ENCODE data around the gene KLK2. TPM values are rescaled to one million over a fixed set of nuclear protein-coding genes. Genes with fewer than 3 reads are reported as not detected.

KLK2 gene
- total RNA-seq, 1 donor from 2014 or later = not detected

DNA sequence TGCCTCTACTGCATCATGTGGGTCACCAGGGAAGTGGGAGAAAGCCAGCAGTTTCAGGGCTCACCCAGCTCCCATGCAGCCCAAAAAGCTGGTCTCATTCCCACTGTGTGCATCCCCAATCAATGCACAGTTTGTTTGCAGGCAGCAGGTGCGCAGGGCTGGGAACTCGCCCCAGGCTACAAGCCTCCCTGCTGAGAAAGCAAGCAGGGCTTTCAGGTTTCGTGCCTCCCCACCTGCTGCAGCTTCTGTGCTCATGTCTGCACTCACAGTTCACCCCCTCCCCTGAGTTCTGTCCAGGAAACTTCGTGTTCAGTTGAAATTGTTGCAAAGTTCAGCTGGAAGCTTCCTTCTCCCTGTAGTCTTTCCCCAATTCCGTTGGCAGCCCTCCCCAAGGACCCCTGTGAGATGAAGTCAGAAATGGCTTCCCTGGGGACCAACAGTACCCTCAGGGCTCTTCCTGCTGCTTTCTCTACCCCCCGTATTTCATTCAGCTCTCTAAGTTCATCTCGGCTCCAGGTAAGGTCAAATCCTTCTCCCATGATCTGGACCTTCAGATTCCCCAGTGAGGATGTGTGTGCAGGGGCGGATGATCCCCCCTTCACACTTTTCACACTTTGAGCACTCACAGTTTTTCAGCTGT is 28.8 kb upstream of the KLK2 start:
- TF ChIP-seq, protein P1, sequence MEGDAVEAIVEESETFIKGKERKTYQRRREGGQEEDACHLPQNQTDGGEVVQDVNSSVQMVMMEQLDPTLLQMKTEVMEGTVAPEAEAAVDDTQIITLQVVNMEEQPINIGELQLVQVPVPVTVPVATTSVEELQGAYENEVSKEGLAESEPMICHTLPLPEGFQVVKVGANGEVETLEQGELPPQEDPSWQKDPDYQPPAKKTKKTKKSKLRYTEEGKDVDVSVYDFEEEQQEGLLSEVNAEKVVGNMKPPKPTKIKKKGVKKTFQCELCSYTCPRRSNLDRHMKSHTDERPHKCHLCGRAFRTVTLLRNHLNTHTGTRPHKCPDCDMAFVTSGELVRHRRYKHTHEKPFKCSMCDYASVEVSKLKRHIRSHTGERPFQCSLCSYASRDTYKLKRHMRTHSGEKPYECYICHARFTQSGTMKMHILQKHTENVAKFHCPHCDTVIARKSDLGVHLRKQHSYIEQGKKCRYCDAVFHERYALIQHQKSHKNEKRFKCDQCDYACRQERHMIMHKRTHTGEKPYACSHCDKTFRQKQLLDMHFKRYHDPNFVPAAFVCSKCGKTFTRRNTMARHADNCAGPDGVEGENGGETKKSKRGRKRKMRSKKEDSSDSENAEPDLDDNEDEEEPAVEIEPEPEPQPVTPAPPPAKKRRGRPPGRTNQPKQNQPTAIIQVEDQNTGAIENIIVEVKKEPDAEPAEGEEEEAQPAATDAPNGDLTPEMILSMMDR (IDR thresholded peaks at IDR 0.05; ENCODE audit: unreplicated experiment) = no peak
- no peaks in the 10 kb centered on the region for H3K4me1 Mint-ChIP-seq (ENCODE audit: unreplicated experiment)
- peaks cover 15% of the 10 kb centered on the region for H3K27me3 Mint-ChIP-seq (ENCODE audit: unreplicated experiment)
- no peak for DNase-seq (ENCODE audit: low spot score)
- H3K36me3 Mint-ChIP-seq (ENCODE audit: low read depth, unreplicated experiment) = no peaks in the 10 kb centered on the region
- H3K27ac Mint-ChIP-seq (ENCODE audit: unreplicated experiment) = no peak overlapping the region
- H3K4me3 Mint-ChIP-seq (ENCODE audit: unreplicated experiment) = no peak overlapping the region
- no peaks in the 10 kb centered on the region for H3K9me3 Mint-ChIP-seq (ENCODE audit: unreplicated experiment)

DNA sequence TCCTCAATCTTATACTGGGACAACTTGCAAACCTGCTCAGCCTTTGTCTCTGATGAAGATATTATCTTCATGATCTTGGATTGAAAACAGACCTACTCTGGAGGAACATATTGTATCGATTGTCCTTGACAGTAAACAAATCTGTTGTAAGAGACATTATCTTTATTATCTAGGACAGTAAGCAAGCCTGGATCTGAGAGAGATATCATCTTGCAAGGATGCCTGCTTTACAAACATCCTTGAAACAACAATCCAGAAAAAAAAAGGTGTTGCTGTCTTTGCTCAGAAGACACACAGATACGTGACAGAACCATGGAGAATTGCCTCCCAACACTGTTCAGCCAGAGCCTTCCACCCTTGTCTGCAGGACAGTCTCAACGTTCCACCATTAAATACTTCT is 22.5 kb upstream of the KLK2 start:
- peaks cover 10% of the 10 kb centered on the region for H3K9me3 Mint-ChIP-seq (ENCODE audit: unreplicated experiment)
- no peaks in the 10 kb centered on the region for H3K4me1 Mint-ChIP-seq (ENCODE audit: unreplicated experiment)
- no peak for DNase-seq (ENCODE audit: low spot score)
- H3K27me3 Mint-ChIP-seq (ENCODE audit: unreplicated experiment) = peaks cover 5% of the 10 kb centered on the region
- no peak overlapping the region for H3K27ac Mint-ChIP-seq (ENCODE audit: unreplicated experiment)
- no peak overlapping the region for H3K4me3 Mint-ChIP-seq (ENCODE audit: unreplicated experiment)
- peaks cover 6% of the 10 kb centered on the region for H3K36me3 Mint-ChIP-seq (ENCODE audit: low read depth, unreplicated experiment)
- TF ChIP-seq, protein P1 (IDR thresholded peaks at IDR 0.05; ENCODE audit: unreplicated experiment) = no peak

DNA sequence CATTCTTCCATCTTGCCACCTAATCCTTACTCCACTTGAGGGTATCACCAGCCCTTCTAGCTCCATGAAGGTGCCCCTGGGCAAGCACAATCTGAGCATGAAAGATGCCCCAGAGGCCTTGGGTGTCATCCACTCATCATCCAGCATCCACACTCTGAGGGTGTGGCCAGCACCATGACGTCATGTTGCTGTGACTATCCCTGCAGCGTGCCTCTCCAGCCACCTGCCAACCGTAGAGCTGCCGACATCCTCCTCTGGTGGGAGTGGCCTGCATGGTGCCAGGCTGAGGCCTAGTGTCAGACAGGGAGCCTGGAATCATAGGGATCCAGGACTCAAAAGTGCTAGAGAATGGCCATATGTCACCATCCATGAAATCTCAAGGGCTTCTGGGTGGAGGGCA is 21.6 kb upstream of the KLK2 start:
- Mint-ChIP-seq H3K27ac (ENCODE audit: unreplicated experiment) (no peak overlapping the region), H3K9me3 (ENCODE audit: unreplicated experiment) (peaks cover 13% of the 10 kb centered on the region), H3K4me1 (ENCODE audit: unreplicated experiment) (no peaks in the 10 kb centered on the region), H3K27me3 (ENCODE audit: unreplicated experiment) (peaks cover 5% of the 10 kb centered on the region), H3K36me3 (ENCODE audit: low read depth, unreplicated experiment) (peaks cover 7% of the 10 kb centered on the region), H3K4me3 (ENCODE audit: unreplicated experiment) (no peak overlapping the region)
- no peak for DNase-seq (ENCODE audit: low spot score)
- TF ChIP-seq, protein P1 (IDR thresholded peaks at IDR 0.05; ENCODE audit: unreplicated experiment) = no peak

DNA sequence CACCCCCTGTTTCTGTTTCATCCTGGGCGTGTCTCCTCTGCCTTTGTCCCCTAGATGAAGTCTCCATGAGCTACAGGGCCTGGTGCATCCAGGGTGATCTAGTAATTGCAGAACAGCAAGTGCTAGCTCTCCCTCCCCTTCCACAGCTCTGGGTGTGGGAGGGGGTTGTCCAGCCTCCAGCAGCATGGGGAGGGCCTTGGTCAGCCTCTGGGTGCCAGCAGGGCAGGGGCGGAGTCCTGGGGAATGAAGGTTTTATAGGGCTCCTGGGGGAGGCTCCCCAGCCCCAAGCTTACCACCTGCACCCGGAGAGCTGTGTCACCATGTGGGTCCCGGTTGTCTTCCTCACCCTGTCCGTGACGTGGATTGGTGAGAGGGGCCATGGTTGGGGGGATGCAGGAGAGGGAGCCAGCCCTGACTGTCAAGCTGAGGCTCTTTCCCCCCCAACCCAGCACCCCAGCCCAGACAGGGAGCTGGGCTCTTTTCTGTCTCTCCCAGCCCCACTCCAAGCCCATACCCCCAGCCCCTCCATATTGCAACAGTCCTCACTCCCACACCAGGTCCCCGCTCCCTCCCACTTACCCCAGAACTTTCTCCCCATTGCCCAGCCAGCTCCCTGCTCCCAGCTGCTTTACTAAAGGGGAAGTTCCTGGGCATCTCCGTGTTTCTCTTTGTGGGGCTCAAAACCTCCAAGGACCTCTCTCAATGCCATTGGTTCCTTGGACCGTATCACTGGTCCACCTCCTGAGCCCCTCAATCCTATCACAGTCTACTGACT is 18.4 kb upstream of the KLK2 start, which contains the start of gene KLK3:
Gene KLK3, plus strand, starts transcription at position 280 of the 775 bp plus-strand sequence. Its CDS starts 41 bp downstream, at position 321.
- Mint-ChIP-seq H3K27ac (ENCODE audit: unreplicated experiment) (no peak within 1 kb of the TSS), H3K27me3 (ENCODE audit: unreplicated experiment) (peaks cover 6% of the 10 kb centered on the region), H3K9me3 (ENCODE audit: unreplicated experiment) (peaks cover 18% of the 10 kb centered on the region), H3K4me1 (ENCODE audit: unreplicated experiment) (no peaks in the 10 kb centered on the region), H3K4me3 (ENCODE audit: unreplicated experiment) (no peak within 1 kb of the TSS), H3K36me3 (ENCODE audit: low read depth, unreplicated experiment) (peaks cover 11% of the 10 kb centered on the region)
- TF ChIP-seq, protein P1 (IDR thresholded peaks at IDR 0.05; ENCODE audit: unreplicated experiment) = no peak
- DNase-seq (ENCODE audit: low spot score) = no peak

- H3K36me3 Mint-ChIP-seq (ENCODE audit: low read depth, unreplicated experiment) = peaks cover 11% of the 10 kb centered on the region
- H3K9me3 Mint-ChIP-seq (ENCODE audit: unreplicated experiment) = peaks cover 24% of the 10 kb centered on the region
- TF ChIP-seq, protein P1 (IDR thresholded peaks at IDR 0.05; ENCODE audit: unreplicated experiment) = no peak
- H3K4me1 Mint-ChIP-seq (ENCODE audit: unreplicated experiment) = no peaks in the 10 kb centered on the region
- no peak overlapping the region for H3K27ac Mint-ChIP-seq (ENCODE audit: unreplicated experiment)
- DNase-seq (ENCODE audit: low spot score) = no peak
- H3K27me3 Mint-ChIP-seq (ENCODE audit: unreplicated experiment) = peaks cover 14% of the 10 kb centered on the region
- peak overlapping the region; percentile 8 for H3K4me3 Mint-ChIP-seq (ENCODE audit: unreplicated experiment)
These were observed 15.9 kb upstream of the KLK2 start for GRCh38 chr19:50857366-50857765.

Measured in endothelial cell (in vitro differentiated cells).